Measurements from ENCODE around the gene SLC25A30. TPM values are rescaled to one million over a fixed set of nuclear protein-coding genes. Genes with fewer than 3 reads are reported as not detected.

The SLC25A30 gene
- total and polyA plus RNA-seq, 4 donors = 12.3 to 31.9 (median 21.8) TPM

DNA sequence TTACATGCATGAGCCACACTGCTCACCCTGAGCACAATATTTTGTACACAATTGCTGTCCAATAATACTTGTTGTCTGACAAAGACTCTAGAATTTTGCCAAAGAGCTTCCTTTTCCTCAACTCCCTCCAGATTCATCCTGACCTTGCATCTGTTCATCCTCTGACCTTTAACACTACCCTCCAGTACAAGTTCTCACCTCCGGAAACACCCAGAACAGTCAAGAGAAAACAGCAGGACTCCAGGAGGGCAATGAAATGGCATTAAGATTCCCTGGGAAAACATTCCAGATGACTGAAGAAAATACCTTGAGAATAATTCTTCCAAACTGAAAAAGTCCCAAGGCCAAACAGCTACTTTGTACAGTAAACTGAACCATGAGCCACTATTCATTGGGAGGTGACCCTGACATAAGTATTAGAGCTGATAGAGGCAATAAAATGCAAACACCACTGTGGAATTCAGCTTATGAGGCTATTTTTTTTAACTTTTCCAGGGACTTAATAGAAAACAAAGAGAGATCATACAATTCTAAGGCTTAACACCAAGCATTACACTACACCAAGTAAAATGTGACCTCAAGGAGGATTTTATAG lies 30.9 kb upstream of the SLC25A30 start:
- Histone ChIP-seq H3K27me3 (ENCODE audit: control insufficient read depth in 1 of 2, insufficient read depth in 2 of 2, low read length in 1 of 2) (no peaks in the 10 kb centered on the region), H3K9me3 (ENCODE audit: control insufficient read depth, low read length) (no peaks in the 10 kb centered on the region), H3K36me3 (ENCODE audit: control insufficient read depth in 1 of 2, insufficient read depth in 2 of 2, low read length in 1 of 2) (no peaks in the 10 kb centered on the region), H3K4me1 (ENCODE audit: control insufficient read depth in 1 of 2, insufficient read depth in 2 of 2, low read length in 2 of 2) (no peaks in the 10 kb centered on the region), H3K4me3 (ENCODE audit: low read length in 2 of 2) (no peak overlapping the region), H3K27ac (ENCODE audit: low read depth in 1 of 2, low read length in 2 of 2) (no peak overlapping the region)
- DNase-seq (no peak), ATAC-seq (ENCODE audit: low FRiP score) (no peak)
- WGBS, 2 donors = 84 to 87% methylated on average over 1 of the region's 1 CpG
- intact Hi-C loops (cut with DNase I) = no loop called here

DNA sequence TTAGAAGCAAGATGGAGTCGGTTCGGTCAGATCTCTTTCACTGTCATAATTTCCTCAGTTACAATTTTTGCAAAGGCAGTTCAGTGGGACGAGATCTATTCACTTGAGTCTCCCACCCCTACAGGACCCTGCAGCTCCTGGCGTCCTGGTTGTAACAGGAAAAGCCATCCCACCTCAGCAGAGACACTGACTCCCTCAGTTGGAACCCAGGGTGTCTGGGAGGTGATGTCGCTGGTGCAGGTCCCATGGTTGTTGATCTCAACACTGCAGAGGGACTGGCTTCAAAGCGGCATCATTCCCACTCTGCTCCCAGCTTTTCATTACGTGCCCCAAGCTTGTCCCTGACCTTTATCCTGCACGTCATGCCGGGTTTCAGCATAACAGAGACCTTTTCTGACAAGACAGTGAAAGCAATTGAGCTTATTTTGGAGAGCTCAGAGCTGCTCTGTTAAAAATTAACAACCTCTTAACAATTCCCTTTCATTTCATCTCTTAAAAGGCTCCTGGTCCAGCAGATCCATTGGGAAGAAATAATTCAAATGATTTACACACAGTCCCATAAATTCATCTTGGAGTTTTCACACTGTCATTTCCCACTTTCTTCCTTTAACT lies 29.0 kb upstream of the SLC25A30 start:
- Histone ChIP-seq H3K27me3 (ENCODE audit: control insufficient read depth in 1 of 2, insufficient read depth in 2 of 2, low read length in 1 of 2) (no peaks in the 10 kb centered on the region), H3K36me3 (ENCODE audit: control insufficient read depth in 1 of 2, insufficient read depth in 2 of 2, low read length in 1 of 2) (no peaks in the 10 kb centered on the region), H3K4me3 (ENCODE audit: low read length in 2 of 2) (no peak overlapping the region), H3K9me3 (ENCODE audit: control insufficient read depth, low read length) (no peaks in the 10 kb centered on the region), H3K27ac (ENCODE audit: low read depth in 1 of 2, low read length in 2 of 2) (no peak overlapping the region), H3K4me1 (ENCODE audit: control insufficient read depth in 1 of 2, insufficient read depth in 2 of 2, low read length in 2 of 2) (no peaks in the 10 kb centered on the region)
- no peak for DNase-seq
- WGBS, 2 donors = 52% methylated on average over 9 of the region's 9 CpGs
- intact Hi-C loops (cut with DNase I) = no loop called here
- ATAC-seq (ENCODE audit: low FRiP score) = no peak

- Histone ChIP-seq H3K4me1 (ENCODE audit: control insufficient read depth in 1 of 2, insufficient read depth in 2 of 2, low read length in 2 of 2) (no peaks in the 10 kb centered on the region), H3K4me3 (ENCODE audit: low read length in 2 of 2) (no peak overlapping the region), H3K27ac (ENCODE audit: low read depth in 1 of 2, low read length in 2 of 2) (no peak overlapping the region), H3K36me3 (ENCODE audit: control insufficient read depth in 1 of 2, insufficient read depth in 2 of 2, low read length in 1 of 2) (no peaks in the 10 kb centered on the region), H3K27me3 (ENCODE audit: control insufficient read depth in 1 of 2, insufficient read depth in 2 of 2, low read length in 1 of 2) (no peaks in the 10 kb centered on the region), H3K9me3 (ENCODE audit: control insufficient read depth, low read length) (no peaks in the 10 kb centered on the region)
- DNase-seq (no peak), ATAC-seq (ENCODE audit: low FRiP score) (no peak)
- 73 to 75% methylated on average over 7 of the region's 7 CpGs for WGBS, 2 donors
- intact Hi-C loops (cut with DNase I) = no loop called here
These were observed 28.0 kb upstream of the SLC25A30 start for GRCh38 chr13:45446181-45446580.

DNA sequence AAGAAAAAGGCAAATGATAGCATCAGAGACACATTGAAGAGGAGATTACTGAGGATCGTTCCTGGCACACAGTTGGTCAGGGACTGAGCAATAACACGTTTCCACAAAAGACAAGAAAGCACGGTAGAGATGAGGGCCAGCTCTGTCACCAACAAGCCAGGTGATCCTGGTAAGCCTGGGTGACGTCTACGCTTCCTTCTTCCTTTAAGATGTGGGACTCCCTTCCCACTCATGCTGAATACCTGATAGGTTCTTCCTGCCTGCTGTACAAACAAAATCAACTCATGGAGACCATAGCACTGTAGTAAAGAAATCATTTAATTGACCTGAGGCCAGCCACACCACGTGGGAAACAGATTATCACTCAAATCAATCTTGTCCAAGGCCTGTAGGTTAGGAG lies 26.9 kb upstream of the SLC25A30 start:
- Histone ChIP-seq H3K36me3 (ENCODE audit: control insufficient read depth in 1 of 2, insufficient read depth in 2 of 2, low read length in 1 of 2) (no peaks in the 10 kb centered on the region), H3K9me3 (ENCODE audit: control insufficient read depth, low read length) (no peaks in the 10 kb centered on the region), H3K4me3 (ENCODE audit: low read length in 2 of 2) (no peak overlapping the region), H3K4me1 (ENCODE audit: control insufficient read depth in 1 of 2, insufficient read depth in 2 of 2, low read length in 2 of 2) (no peaks in the 10 kb centered on the region), H3K27ac (ENCODE audit: low read depth in 1 of 2, low read length in 2 of 2) (no peak overlapping the region), H3K27me3 (ENCODE audit: control insufficient read depth in 1 of 2, insufficient read depth in 2 of 2, low read length in 1 of 2) (no peaks in the 10 kb centered on the region)
- ATAC-seq (ENCODE audit: low FRiP score) (no peak), DNase-seq (no peak)
- 74 to 80% methylated on average over 6 of the region's 6 CpGs for WGBS, 2 donors
- intact Hi-C loops (cut with DNase I) = no loop called here

GRCh38 chr13:45441633-45442032 lies 23.5 kb upstream of the SLC25A30 start:
- H3K27ac ChIP-seq (ENCODE audit: low read depth in 1 of 2, low read length in 2 of 2) = no peak overlapping the region
- ATAC-seq (ENCODE audit: low FRiP score) = no peak
- DNase-seq = no peak

DNA sequence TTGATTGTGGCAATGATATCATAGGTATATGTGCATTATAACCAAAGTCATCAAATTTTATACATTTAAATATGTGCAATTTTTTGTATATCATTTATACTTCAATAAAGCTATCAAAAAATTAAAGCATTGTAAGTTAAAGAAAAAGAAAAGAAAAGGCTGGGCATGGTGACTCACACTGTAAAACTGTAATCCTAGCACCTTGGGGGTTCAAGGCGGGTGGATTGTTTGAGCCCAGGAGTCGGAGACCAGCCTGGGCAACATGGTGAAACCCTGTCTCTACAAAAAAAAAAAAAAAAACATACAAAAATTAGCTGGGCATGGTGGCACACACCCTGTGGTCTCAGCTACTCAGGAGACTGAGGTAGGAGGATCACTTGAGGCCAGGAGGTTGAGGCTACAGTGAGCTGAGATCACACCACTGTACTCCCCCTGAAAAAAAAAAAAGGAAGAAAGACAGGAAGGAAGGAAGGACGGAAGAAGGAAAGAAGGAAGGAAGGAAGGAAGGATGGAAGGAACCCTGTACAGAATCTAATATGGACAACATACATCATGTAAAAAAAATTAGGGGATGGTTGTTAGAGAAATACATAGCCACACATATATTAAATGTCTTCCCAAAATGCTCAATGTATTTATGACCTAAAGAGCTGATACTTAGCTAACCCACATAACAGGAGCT lies 21.7 kb upstream of the SLC25A30 start:
- Histone ChIP-seq H3K27ac (ENCODE audit: low read depth in 1 of 2, low read length in 2 of 2) (no peak overlapping the region), H3K4me1 (ENCODE audit: control insufficient read depth in 1 of 2, insufficient read depth in 2 of 2, low read length in 2 of 2) (no peaks in the 10 kb centered on the region), H3K27me3 (ENCODE audit: control insufficient read depth in 1 of 2, insufficient read depth in 2 of 2, low read length in 1 of 2) (no peaks in the 10 kb centered on the region), H3K36me3 (ENCODE audit: control insufficient read depth in 1 of 2, insufficient read depth in 2 of 2, low read length in 1 of 2) (no peaks in the 10 kb centered on the region), H3K4me3 (ENCODE audit: low read length in 2 of 2) (no peak overlapping the region), H3K9me3 (ENCODE audit: control insufficient read depth, low read length) (no peaks in the 10 kb centered on the region)
- intact Hi-C loops (cut with DNase I) = no loop called here
- no peak for DNase-seq
- WGBS, 2 donors = 76 to 89% methylated on average over 3 of the region's 3 CpGs
- ATAC-seq (ENCODE audit: low FRiP score) = no peak

More at GRCh38 chr13:45441633-45442032, 23.5 kb upstream of the SLC25A30 start:
- H3K4me3 ChIP-seq (ENCODE audit: low read length in 2 of 2) = no peak overlapping the region
- no peaks in the 10 kb centered on the region for H3K9me3 ChIP-seq (ENCODE audit: control insufficient read depth, low read length)
- H3K4me1 ChIP-seq (ENCODE audit: control insufficient read depth in 1 of 2, insufficient read depth in 2 of 2, low read length in 2 of 2) = no peaks in the 10 kb centered on the region
- no peaks in the 10 kb centered on the region for H3K27me3 ChIP-seq (ENCODE audit: control insufficient read depth in 1 of 2, insufficient read depth in 2 of 2, low read length in 1 of 2)
- intact Hi-C loops (cut with DNase I) = no loop called here
- 76 to 78% methylated on average over 2 of the region's 2 CpGs for WGBS, 2 donors
- no peaks in the 10 kb centered on the region for H3K36me3 ChIP-seq (ENCODE audit: control insufficient read depth in 1 of 2, insufficient read depth in 2 of 2, low read length in 1 of 2)

GRCh38 chr13:45439008-45439407 lies 20.8 kb upstream of the SLC25A30 start:
- DNase-seq (no peak), ATAC-seq (ENCODE audit: low FRiP score) (no peak)
- H3K4me1 ChIP-seq (ENCODE audit: control insufficient read depth in 1 of 2, insufficient read depth in 2 of 2, low read length in 2 of 2) = no peaks in the 10 kb centered on the region
- H3K27ac ChIP-seq (ENCODE audit: low read depth in 1 of 2, low read length in 2 of 2) = no peak overlapping the region
- no peaks in the 10 kb centered on the region for H3K36me3 ChIP-seq (ENCODE audit: control insufficient read depth in 1 of 2, insufficient read depth in 2 of 2, low read length in 1 of 2)
- H3K4me3 ChIP-seq (ENCODE audit: low read length in 2 of 2) = no peak overlapping the region
- WGBS, 2 donors = 92 to 94% methylated on average over 4 of the region's 4 CpGs
- H3K9me3 ChIP-seq (ENCODE audit: control insufficient read depth, low read length) = no peaks in the 10 kb centered on the region
- H3K27me3 ChIP-seq (ENCODE audit: control insufficient read depth in 1 of 2, insufficient read depth in 2 of 2, low read length in 1 of 2) = no peaks in the 10 kb centered on the region
- intact Hi-C loops (cut with DNase I) = no loop called here

DNA sequence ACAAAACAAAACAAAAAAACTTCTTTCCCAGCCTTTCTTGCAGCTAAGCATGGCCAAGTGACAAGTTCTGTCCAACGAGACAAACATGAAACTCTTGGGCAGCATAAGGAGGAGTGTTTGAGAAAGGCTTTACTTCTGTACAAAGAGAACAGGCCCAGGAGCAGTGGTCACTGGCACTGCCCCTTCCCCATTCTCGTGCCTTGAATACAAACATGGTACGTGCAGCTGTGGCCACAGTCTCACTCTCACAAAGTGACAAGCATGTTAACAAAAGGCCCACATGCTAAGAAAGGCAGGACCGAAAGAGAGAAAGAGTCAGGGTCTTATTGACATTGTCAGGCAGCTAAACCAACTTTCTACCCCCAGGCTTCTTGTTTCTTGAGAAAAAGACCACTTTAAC lies 19.8 kb upstream of the SLC25A30 start:
- Histone ChIP-seq H3K27me3 (ENCODE audit: control insufficient read depth in 1 of 2, insufficient read depth in 2 of 2, low read length in 1 of 2) (no peaks in the 10 kb centered on the region), H3K36me3 (ENCODE audit: control insufficient read depth in 1 of 2, insufficient read depth in 2 of 2, low read length in 1 of 2) (no peaks in the 10 kb centered on the region)
- DNase-seq = no peak

DNA sequence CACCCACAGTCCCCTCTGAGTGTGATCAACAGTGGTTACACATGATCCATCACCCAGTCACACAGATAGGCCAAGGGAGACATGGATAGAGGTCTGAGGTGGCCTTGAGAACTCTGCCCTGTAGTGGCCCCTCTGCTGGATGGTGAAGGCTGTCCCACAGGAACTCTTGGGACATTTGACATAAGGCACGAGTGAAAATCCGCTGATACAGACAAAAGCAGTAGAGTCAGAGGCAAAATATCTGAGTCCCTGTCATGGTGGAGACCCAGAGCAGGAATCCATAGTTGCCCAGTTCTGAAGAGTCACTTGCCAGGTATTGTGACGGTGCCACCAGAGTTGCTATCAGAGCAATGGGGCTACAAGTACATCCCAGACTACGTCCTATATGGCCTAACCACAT lies 18.8 kb upstream of the SLC25A30 start:
- DNase-seq (no peak), ATAC-seq (ENCODE audit: low FRiP score) (no peak)
- intact Hi-C loops (cut with DNase I) = no loop called here
- Histone ChIP-seq H3K27me3 (ENCODE audit: control insufficient read depth in 1 of 2, insufficient read depth in 2 of 2, low read length in 1 of 2) (no peaks in the 10 kb centered on the region), H3K4me3 (ENCODE audit: low read length in 2 of 2) (no peak overlapping the region), H3K4me1 (ENCODE audit: control insufficient read depth in 1 of 2, insufficient read depth in 2 of 2, low read length in 2 of 2) (no peaks in the 10 kb centered on the region), H3K9me3 (ENCODE audit: control insufficient read depth, low read length) (no peaks in the 10 kb centered on the region), H3K36me3 (ENCODE audit: control insufficient read depth in 1 of 2, insufficient read depth in 2 of 2, low read length in 1 of 2) (no peaks in the 10 kb centered on the region), H3K27ac (ENCODE audit: low read depth in 1 of 2, low read length in 2 of 2) (no peak overlapping the region)
- WGBS, 2 donors = 95 to 97% methylated on average over 4 of the region's 4 CpGs

More for the DNA sequence above, 19.8 kb upstream of the SLC25A30 start:
- 85% methylated on average over 4 of the region's 4 CpGs for WGBS, 2 donors
- ATAC-seq (ENCODE audit: low FRiP score) = no peak
- Histone ChIP-seq H3K4me3 (ENCODE audit: low read length in 2 of 2) (no peak overlapping the region), H3K9me3 (ENCODE audit: control insufficient read depth, low read length) (no peaks in the 10 kb centered on the region), H3K27ac (ENCODE audit: low read depth in 1 of 2, low read length in 2 of 2) (no peak overlapping the region), H3K4me1 (ENCODE audit: control insufficient read depth in 1 of 2, insufficient read depth in 2 of 2, low read length in 2 of 2) (no peaks in the 10 kb centered on the region)
- intact Hi-C loops (cut with DNase I) = no loop called here
